CD8-positive, alpha-beta memory T cell (primary cell): ENCODE results near the gene CPSF3. TPM values are rescaled to one million over a fixed set of nuclear protein-coding genes. Genes with fewer than 3 reads are reported as not detected.
A peak's percentile ranks its signal among the peaks of the same experiment; 100 is the strongest.

Experiments
- CTCF ChIA-PET: fragments of 350-600 bp; sonication (Branson Sonifier 250); formaldehyde crosslinking; loops from one replicate; lab custom pipeline; 2021; ENCODE audit warnings: antibody characterized with exemption; lab: Charles Lee
- POLR2A ChIA-PET: fragments of 350-600 bp; sonication (Branson Sonifier 250); formaldehyde crosslinking; loops from one replicate; lab custom pipeline; 2021; ENCODE audit warnings: antibody characterized with exemption; lab: Charles Lee
- DNase-seq, 5 donors: peaks; one replicate each; pipeline versions ENCODE4 v3.0.0 to v3.0.0-alpha.2; 2020 to 2022; ENCODE audit warnings: mixed read lengths in 1 of 5
- H3K27ac ChIP-seq: one replicate; pipeline ENCODE4 v1.7.0; 2013; ENCODE audit warnings: low read depth, mild to moderate bottlenecking, low read length, moderate library complexity
- H3K27me3 ChIP-seq: 2 replicates; pipeline ENCODE4 v1.7.0; 2013; ENCODE audit warnings: low read length, mild to moderate bottlenecking; ENCODE audit not compliant: insufficient read depth, poor library complexity, severe bottlenecking
- H3K36me3 ChIP-seq: 2 replicates; pipeline ENCODE4 v1.7.0; 2013; ENCODE audit warnings: mild to moderate bottlenecking, low read length, moderate library complexity; ENCODE audit not compliant: insufficient read depth
- H3K4me1 ChIP-seq: 2 replicates; pipeline ENCODE4 v1.7.0; 2013; ENCODE audit warnings: mild to moderate bottlenecking, low read length, moderate library complexity; ENCODE audit not compliant: insufficient read depth
- H3K4me3 ChIP-seq: 2 replicates; pipeline ENCODE4 v1.7.0; 2013; ENCODE audit warnings: mild to moderate bottlenecking, low read length
- H3K9me3 ChIP-seq: 2 replicates; pipeline ENCODE4 v1.7.0; 2013; ENCODE audit warnings: mild to moderate bottlenecking, low read length
- H3K27ac Mint-ChIP-seq, 8 donors: one replicate each; pipeline ENCODE4 v1.8.0; 2020 to 2021; ENCODE audit warnings: mixed read lengths in 8 of 8, mild to moderate bottlenecking in 6 of 8, inconsistent platforms in 3 of 8, moderate library complexity in 3 of 8
- H3K27me3 Mint-ChIP-seq, 2 donors: one replicate each; pipeline ENCODE4 v1.8.0; 2020 to 2021; ENCODE audit warnings: mixed read lengths in 2 of 2, mild to moderate bottlenecking in 1 of 2, moderate library complexity in 1 of 2
- H3K36me3 Mint-ChIP-seq, 3 donors: one replicate each; pipeline ENCODE4 v1.8.0; 2020 to 2021; ENCODE audit warnings: mixed read lengths in 3 of 3, inconsistent platforms in 1 of 3, mild to moderate bottlenecking in 1 of 3
- H3K4me1 Mint-ChIP-seq, 3 donors: one replicate each; pipeline ENCODE4 v1.8.0; 2020 to 2021; ENCODE audit warnings: mixed read lengths in 3 of 3, inconsistent platforms in 1 of 3, mild to moderate bottlenecking in 1 of 3
- H3K4me3 Mint-ChIP-seq, 7 donors: one replicate each; pipeline ENCODE4 v1.8.0; 2020 to 2021; ENCODE audit warnings: mixed read lengths in 7 of 7, mild to moderate bottlenecking in 6 of 7, moderate library complexity in 4 of 7, inconsistent platforms in 2 of 7
- H3K9me3 Mint-ChIP-seq, 5 donors: one replicate each; pipeline ENCODE4 v1.8.0; 2020 to 2022; ENCODE audit warnings: mixed read lengths in 5 of 5, mild to moderate bottlenecking in 3 of 5, moderate library complexity in 2 of 5, inconsistent platforms in 1 of 5
- polyA plus RNA-seq: library from polyadenylated mRNA; unstranded; fragments of 300-500 nt; fragmentation: Illumina TruSeq; gene quantifications from one replicate; pipeline ENCODE4 v1.2.3, GENCODE V29; 2021
- total RNA-seq, 2 experiments: library from RNA; stranded (reverse); gene quantifications; one replicate each; pipeline ENCODE4 v1.2.3, GENCODE V29; 2021

CPSF3 gene
- total and polyA plus RNA-seq, 3 experiments from 2014 or later = 28.6 to 83.9 (median 79.0) TPM

GRCh38 chr2:9400268-9401058 is 23.0 kb upstream of the CPSF3 start:
- Mint-ChIP-seq H3K36me3 (peaks cover 0 to 5% (median 3%) of the 10 kb centered on the region in 3 donors), H3K4me3 (no peak overlapping the region), H3K4me1 (peaks cover 0 to 4% (median 0%) of the 10 kb centered on the region in 3 donors), H3K9me3 (no peaks in the 10 kb centered on the region), H3K27ac (peak overlapping the region in 2 of 8 donors; percentile 54 to 88), H3K27me3 (peaks cover 0 to 1% of the 10 kb centered on the region in 2 donors)
- ChIA-PET CTCF (no interaction called here), POLR2A (no interaction called here)
- Histone ChIP-seq H3K27ac (no peak overlapping the region), H3K9me3 (no peaks in the 10 kb centered on the region), H3K4me1 (no peaks in the 10 kb centered on the region), H3K27me3 (no peaks in the 10 kb centered on the region), H3K36me3 (no peaks in the 10 kb centered on the region), H3K4me3 (no peak overlapping the region)
- DNase-seq = no peak

GRCh38 chr2:9401059-9401547 is 22.4 kb upstream of the CPSF3 start:
- CTCF ChIA-PET = no interaction called here

GRCh38 chr2:9401646-9402371 is 21.6 kb upstream of the CPSF3 start:
- H3K9me3 Mint-ChIP-seq = no peaks in the 10 kb centered on the region
- no peak overlapping the region for H3K27ac ChIP-seq
- H3K9me3 ChIP-seq = no peaks in the 10 kb centered on the region
- no peak for DNase-seq
- peaks cover 0 to 1% of the 10 kb centered on the region in 2 donors for H3K27me3 Mint-ChIP-seq
- peaks cover 3% of the 10 kb centered on the region for H3K36me3 ChIP-seq
- no peak overlapping the region for H3K4me3 Mint-ChIP-seq
- POLR2A ChIA-PET = no interaction called here
- H3K36me3 Mint-ChIP-seq = peaks cover 0 to 10% (median 6%) of the 10 kb centered on the region in 3 donors
- H3K27me3 ChIP-seq = no peaks in the 10 kb centered on the region
- no peak overlapping the region for H3K4me3 ChIP-seq
- peaks cover 0 to 4% (median 0%) of the 10 kb centered on the region in 3 donors for H3K4me1 Mint-ChIP-seq
- CTCF ChIA-PET = no interaction called here
- no peaks in the 10 kb centered on the region for H3K4me1 ChIP-seq
- no peak overlapping the region for H3K27ac Mint-ChIP-seq

More at GRCh38 chr2:9401059-9401547, 22.4 kb upstream of the CPSF3 start:
- Histone ChIP-seq H3K9me3 (no peaks in the 10 kb centered on the region), H3K36me3 (no peaks in the 10 kb centered on the region), H3K27me3 (no peaks in the 10 kb centered on the region), H3K4me3 (no peak overlapping the region), H3K4me1 (no peaks in the 10 kb centered on the region), H3K27ac (no peak overlapping the region)
- POLR2A ChIA-PET = no interaction called here
- no peak overlapping the region for H3K4me3 Mint-ChIP-seq
- DNase-seq = no peak
- H3K36me3 Mint-ChIP-seq = peaks cover 0 to 6% (median 5%) of the 10 kb centered on the region in 3 donors
- H3K4me1 Mint-ChIP-seq = peaks cover 0 to 4% (median 0%) of the 10 kb centered on the region in 3 donors
- no peaks in the 10 kb centered on the region for H3K9me3 Mint-ChIP-seq
- H3K27ac Mint-ChIP-seq = peak overlapping the region in 1 of 8 donors; percentile 75
- peaks cover 0 to 1% of the 10 kb centered on the region in 2 donors for H3K27me3 Mint-ChIP-seq

- Mint-ChIP-seq H3K27me3 (peaks cover 0 to 2% of the 10 kb centered on the region in 2 donors), H3K36me3 (peaks cover 0 to 30% (median 13%) of the 10 kb centered on the region in 3 donors), H3K9me3 (no peaks in the 10 kb centered on the region), H3K4me1 (peaks cover 0 to 4% (median 0%) of the 10 kb centered on the region in 3 donors), H3K4me3 (no peak overlapping the region), H3K27ac (no peak overlapping the region)
- ChIA-PET POLR2A (no interaction called here), CTCF (no interaction called here)
- Histone ChIP-seq H3K9me3 (no peaks in the 10 kb centered on the region), H3K27ac (no peak overlapping the region), H3K27me3 (no peaks in the 10 kb centered on the region), H3K36me3 (peaks cover 14% of the 10 kb centered on the region), H3K4me1 (no peaks in the 10 kb centered on the region), H3K4me3 (no peak overlapping the region)
- no peak for DNase-seq
These were observed 19.5 kb upstream of the CPSF3 start for GRCh38 chr2:9403924-9404323.

- Mint-ChIP-seq H3K36me3 (peaks cover 0 to 35% (median 13%) of the 10 kb centered on the region in 3 donors), H3K27me3 (peaks cover 0 to 2% of the 10 kb centered on the region in 2 donors), H3K27ac (peak overlapping the region in 1 of 8 donors; percentile 18), H3K4me3 (no peak overlapping the region), H3K4me1 (peaks cover 0 to 4% (median 0%) of the 10 kb centered on the region in 3 donors), H3K9me3 (no peaks in the 10 kb centered on the region)
- Histone ChIP-seq H3K4me3 (no peak overlapping the region), H3K27me3 (no peaks in the 10 kb centered on the region), H3K36me3 (peaks cover 17% of the 10 kb centered on the region), H3K9me3 (no peaks in the 10 kb centered on the region), H3K27ac (no peak overlapping the region), H3K4me1 (no peaks in the 10 kb centered on the region)
- POLR2A ChIA-PET = no interaction called here
- DNase-seq = no peak
- CTCF ChIA-PET = no interaction called here
These were observed 19.0 kb upstream of the CPSF3 start for GRCh38 chr2:9404451-9404850.

- H3K4me3 Mint-ChIP-seq = no peak overlapping the region
- Histone ChIP-seq H3K27me3 (no peaks in the 10 kb centered on the region), H3K27ac (no peak overlapping the region), H3K36me3 (peaks cover 18% of the 10 kb centered on the region), H3K4me1 (no peaks in the 10 kb centered on the region), H3K9me3 (no peaks in the 10 kb centered on the region), H3K4me3 (no peak overlapping the region)
- peaks cover 0 to under 1% (median 0%) of the 10 kb centered on the region in 3 donors for H3K4me1 Mint-ChIP-seq
- no peak for DNase-seq
- H3K9me3 Mint-ChIP-seq = no peaks in the 10 kb centered on the region
- POLR2A ChIA-PET = no interaction called here
- CTCF ChIA-PET = no interaction called here
- H3K27ac Mint-ChIP-seq = no peak overlapping the region
- H3K27me3 Mint-ChIP-seq = peaks cover 0 to 2% of the 10 kb centered on the region in 2 donors
- H3K36me3 Mint-ChIP-seq = peaks cover 0 to 43% (median 13%) of the 10 kb centered on the region in 3 donors
These were observed 17.8 kb upstream of the CPSF3 start for GRCh38 chr2:9405636-9406035.

GRCh38 chr2:9406529-9407362 is 16.7 kb upstream of the CPSF3 start:
- Mint-ChIP-seq H3K9me3 (no peaks in the 10 kb centered on the region), H3K27me3 (peaks cover 0 to 2% of the 10 kb centered on the region in 2 donors), H3K27ac (peak overlapping the region in 3 of 8 donors; percentile 11 to 40 (median 17)), H3K36me3 (peaks cover 0 to 50% (median 13%) of the 10 kb centered on the region in 3 donors), H3K4me3 (no peak overlapping the region), H3K4me1 (no peaks in the 10 kb centered on the region)
- H3K9me3 ChIP-seq = no peaks in the 10 kb centered on the region
- ChIA-PET POLR2A (no interaction called here), CTCF (no interaction called here)
- no peak overlapping the region for H3K27ac ChIP-seq
- H3K4me3 ChIP-seq = no peak overlapping the region
- H3K36me3 ChIP-seq = peaks cover 21% of the 10 kb centered on the region
- DNase-seq = no peak
- H3K4me1 ChIP-seq = no peaks in the 10 kb centered on the region
- H3K27me3 ChIP-seq = no peaks in the 10 kb centered on the region
